ENCODE measurements around the gene CNOT3.

GRCh38 chr19:54123682-54124081, 13.9 kb upstream of the CNOT3 start:
- TF ChIP-seq, protein P1, sequence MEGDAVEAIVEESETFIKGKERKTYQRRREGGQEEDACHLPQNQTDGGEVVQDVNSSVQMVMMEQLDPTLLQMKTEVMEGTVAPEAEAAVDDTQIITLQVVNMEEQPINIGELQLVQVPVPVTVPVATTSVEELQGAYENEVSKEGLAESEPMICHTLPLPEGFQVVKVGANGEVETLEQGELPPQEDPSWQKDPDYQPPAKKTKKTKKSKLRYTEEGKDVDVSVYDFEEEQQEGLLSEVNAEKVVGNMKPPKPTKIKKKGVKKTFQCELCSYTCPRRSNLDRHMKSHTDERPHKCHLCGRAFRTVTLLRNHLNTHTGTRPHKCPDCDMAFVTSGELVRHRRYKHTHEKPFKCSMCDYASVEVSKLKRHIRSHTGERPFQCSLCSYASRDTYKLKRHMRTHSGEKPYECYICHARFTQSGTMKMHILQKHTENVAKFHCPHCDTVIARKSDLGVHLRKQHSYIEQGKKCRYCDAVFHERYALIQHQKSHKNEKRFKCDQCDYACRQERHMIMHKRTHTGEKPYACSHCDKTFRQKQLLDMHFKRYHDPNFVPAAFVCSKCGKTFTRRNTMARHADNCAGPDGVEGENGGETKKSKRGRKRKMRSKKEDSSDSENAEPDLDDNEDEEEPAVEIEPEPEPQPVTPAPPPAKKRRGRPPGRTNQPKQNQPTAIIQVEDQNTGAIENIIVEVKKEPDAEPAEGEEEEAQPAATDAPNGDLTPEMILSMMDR (IDR thresholded peaks at IDR 0.05): no peak
- TF ChIP-seq POLR2A (IDR thresholded peaks at IDR 0.05): no peak

All from body of pancreas (tissue), 4 donors.